Neural crest cell (in vitro differentiated cells): Measurements from ENCODE around the gene ARFRP1. TPM values are rescaled to one million over a fixed set of nuclear protein-coding genes. Genes with fewer than 3 reads are reported as not detected.
"Not testable (repeated sequence)": the region's sequence is repeated elsewhere in the genome, so short reads cannot be mapped to it uniquely, and the experiment has no call there.

Source experiments
- DNase-seq: peaks from one replicate; pipeline ENCODE4 v3.0.0; 2021; ENCODE audit warnings: low read depth, mixed read lengths, low spot score
- H3K27ac Mint-ChIP-seq: one replicate; pipeline ENCODE4 v1.8.0; 2021; ENCODE audit warnings: mild to moderate bottlenecking, mixed read lengths; ENCODE audit not compliant: unreplicated experiment
- H3K27me3 Mint-ChIP-seq: 2 replicates; pipeline ENCODE4 v1.8.0; 2021; ENCODE audit warnings: low read depth, mild to moderate bottlenecking, mixed read lengths
- H3K36me3 Mint-ChIP-seq: 2 replicates; pipeline ENCODE4 v1.8.0; 2021; ENCODE audit warnings: low read depth, mild to moderate bottlenecking, mixed read lengths
- H3K4me1 Mint-ChIP-seq: 2 replicates; pipeline ENCODE4 v1.8.0; 2021; ENCODE audit warnings: mixed read lengths
- H3K4me3 Mint-ChIP-seq: one replicate; pipeline ENCODE4 v1.8.0; 2021; ENCODE audit warnings: mild to moderate bottlenecking, mixed read lengths
- H3K9me3 Mint-ChIP-seq: 2 replicates; pipeline ENCODE4 v1.8.0; 2021; ENCODE audit warnings: mixed read lengths
- CTCF ChIP-seq: fragments of 200-600 bp; sonication (generic); conservative IDR thresholded peaks from 2 replicates; pipeline ENCODE4 v1.5.0; 2021; ENCODE audit warnings: antibody characterized with exemption, mild to moderate bottlenecking
- total RNA-seq: library from RNA; stranded (reverse); gene quantifications from 2 replicates; pipeline ENCODE4 v1.2.1, GENCODE V29; 2021

ARFRP1 gene
- total RNA-seq, 1 donor from 2014 or later: 42.1 TPM

- Mint-ChIP-seq H3K4me1 (peaks cover 16% of the 10 kb centered on the region), H3K9me3 (no peaks in the 10 kb centered on the region), H3K4me3 (peak overlapping the region; percentile 92), H3K36me3 (peaks cover 2% of the 10 kb centered on the region), H3K27ac (no peak overlapping the region), H3K27me3 (no peaks in the 10 kb centered on the region)
- peak; percentile 28 for TF ChIP-seq CTCF
- DNase-seq: peak; percentile 61
These were observed 55.4 kb downstream of the ARFRP1 start for GRCh38 chr20:63652192-63652980.

- Mint-ChIP-seq H3K9me3 (no peaks in the 10 kb centered on the region), H3K27me3 (no peaks in the 10 kb centered on the region), H3K27ac (no peak overlapping the region), H3K4me1 (peaks cover 16% of the 10 kb centered on the region), H3K4me3 (peak overlapping the region; percentile 92), H3K36me3 (peaks cover 2% of the 10 kb centered on the region)
- no peak for TF ChIP-seq CTCF
- DNase-seq: no peak
These were observed 55.9 kb downstream of the ARFRP1 start for GRCh38 chr20:63651942-63652191.

GRCh38 chr20:63650486-63650885 is 57.3 kb downstream of the ARFRP1 start:
- not testable (repeated sequence) for H3K27me3 Mint-ChIP-seq, H3K36me3 Mint-ChIP-seq, H3K9me3 Mint-ChIP-seq, H3K4me3 Mint-ChIP-seq, DNase-seq, H3K27ac Mint-ChIP-seq
- H3K4me1 Mint-ChIP-seq: peaks cover 16% of the 10 kb centered on the region

- Mint-ChIP-seq H3K9me3 (no peaks in the 10 kb centered on the region), H3K4me1 (peaks cover 8% of the 10 kb centered on the region), H3K36me3 (peaks cover 2% of the 10 kb centered on the region), H3K27ac (no peak overlapping the region), H3K27me3 (no peaks in the 10 kb centered on the region), H3K4me3 (peak overlapping the region; percentile 44)
- DNase-seq: no peak
- TF ChIP-seq CTCF: no peak
These were observed 58.7 kb downstream of the ARFRP1 start for GRCh38 chr20:63648895-63649589.

Other genes with a start within 250 kb of the ARFRP1 start
- gene KCNQ2, start 235.3 kb downstream of the ARFRP1 start, total RNA-seq: 143 and 157 TPM in 2 replicates
- 4.5 and 4.6 TPM in 2 replicates for gene EEF1A2, start 208.9 kb downstream of the ARFRP1 start, total RNA-seq
- gene PPDPF, start 187.2 kb downstream of the ARFRP1 start, total RNA-seq: 193 and 201 TPM in 2 replicates
- gene PTK6, start 170.6 kb downstream of the ARFRP1 start, total RNA-seq: not detected in 2 replicates
- not detected in 2 replicates for gene SRMS, start 160.2 kb downstream of the ARFRP1 start, total RNA-seq
- 1.5 and 1.9 TPM in 2 replicates for gene FNDC11, start 153.8 kb downstream of the ARFRP1 start, total RNA-seq
- 22.3 and 26.5 TPM in 2 replicates for gene HELZ2, start 133.7 kb downstream of the ARFRP1 start, total RNA-seq
- 14.6 and 15.2 TPM in 2 replicates for gene GMEB2, start 80.9 kb downstream of the ARFRP1 start, total RNA-seq
- 96.4 and 101 TPM in 2 replicates for gene STMN3, start 54.6 kb downstream of the ARFRP1 start, total RNA-seq
- gene RTEL1, start 49.7 kb downstream of the ARFRP1 start, total RNA-seq: 46.7 and 48.4 TPM in 2 replicates
- not detected in 2 replicates for gene TNFRSF6B, start 11.3 kb downstream of the ARFRP1 start, total RNA-seq
- 31.3 and 32.1 TPM in 2 replicates for gene ZGPAT, start 63 bp upstream of the ARFRP1 start, total RNA-seq
- gene LIME1, start 28.7 kb upstream of the ARFRP1 start, total RNA-seq: 16.5 and 17.6 TPM in 2 replicates
- gene SLC2A4RG, start 31.8 kb upstream of the ARFRP1 start, total RNA-seq: 73.3 and 79.1 TPM in 2 replicates
- gene ZBTB46, start 123.3 kb upstream of the ARFRP1 start, total RNA-seq: 23.7 and 23.8 TPM in 2 replicates
- gene ABHD16B, start 153.5 kb upstream of the ARFRP1 start, total RNA-seq: not detected in 2 replicates
- gene TPD52L2, start 157.3 kb upstream of the ARFRP1 start, total RNA-seq: 57.4 and 58.2 TPM in 2 replicates
- 46.9 and 47.3 TPM in 2 replicates for gene DNAJC5, start 187.2 kb upstream of the ARFRP1 start, total RNA-seq
- 39.3 and 39.9 TPM in 2 replicates for gene UCKL1, start 248.4 kb upstream of the ARFRP1 start, total RNA-seq